GM12878 (cell line): ENCODE data around the gene DUSP8. TPM values are rescaled to one million over a fixed set of nuclear protein-coding genes. Genes with fewer than 3 reads are reported as not detected.

ENCODE experiments used
- ATAC-seq: fragments of 200-7000 bp; cut with Tn5 transposase; 3 replicates; pipeline ENCODE4 v1.9.1; 2020; ENCODE audit warnings: mild to moderate bottlenecking, moderate library complexity
- BruUV-seq: library from RNA; stranded (reverse); fragments of 400-500 nt; replicated peaks from 2 replicates; lab custom pipeline; 2021; lab: Mats Ljungman, UMichigan
- CTCF ChIA-PET: fragments of 300-600 bp; sonication (Branson Sonifier 250); formaldehyde crosslinking; extraction: SDS; loops from one replicate; lab custom pipeline; 2021; ENCODE audit warnings: inconsistent platforms; lab: Yijun Ruan, JAX
- POLR2A ChIA-PET: fragments of 350-600 bp; formaldehyde crosslinking; extraction: SDS; loops from one replicate; lab custom pipeline; 2021; ENCODE audit warnings: inconsistent platforms; lab: Charles Lee
- RAD21 ChIA-PET: fragments of 300-600 bp; sonication (Branson Sonifier 250); formaldehyde crosslinking; loops from one replicate; lab custom pipeline; 2023; ENCODE audit warnings: antibody characterized with exemption; ENCODE audit not compliant: unreplicated experiment; lab: Charles Lee
- SMC1A ChIA-PET: fragments of 300-600 bp; sonication (Branson Sonifier 250); formaldehyde crosslinking; loops from one replicate; lab custom pipeline; 2023; ENCODE audit not compliant: unreplicated experiment, uncharacterized antibody; lab: Charles Lee
- DNase-seq: peaks from one replicate; pipeline ENCODE4 v3.0.0-alpha.2; 2011; ENCODE audit warnings: low read depth, low spot score
- FAIRE-seq: peaks from 3 replicates; lab custom pipeline; 2011; peaks lifted over from hg19 to GRCh38; lab: Jason Lieb, UNC
- H2AFZ ChIP-seq: 2 replicates; pipeline ENCODE4 v1.6.0; 2011; ENCODE audit warnings: low read depth, low read length, control low read depth; ENCODE audit not compliant: control insufficient read depth
- H3K27ac ChIP-seq: 2 replicates; pipeline ENCODE4 v1.5.1; 2011; ENCODE audit warnings: control low read depth; ENCODE audit not compliant: control insufficient read depth, insufficient read depth
- H3K27me3 ChIP-seq, 2 experiments: replicated peaks in 1 of 2; 2 replicates each; pipeline versions ENCODE4 v1.6.0 to v1.6.1; 2011; ENCODE audit warnings: low read length in 1 of 2; ENCODE audit not compliant: control insufficient read depth in 2 of 2, insufficient read depth in 2 of 2
- H3K36me3 ChIP-seq, 2 experiments: 2 replicates each; pipeline ENCODE4 v1.5.1; 2011; ENCODE audit warnings: low read length in 1 of 2; ENCODE audit not compliant: control insufficient read depth in 2 of 2, insufficient read depth in 2 of 2
- H3K4me1 ChIP-seq: 2 replicates; pipeline ENCODE4 v1.6.1; 2011; ENCODE audit warnings: mild to moderate bottlenecking, low read length, moderate library complexity, mixed read lengths; ENCODE audit not compliant: control insufficient read depth, insufficient read depth
- H3K4me2 ChIP-seq: 2 replicates; pipeline ENCODE4 v1.6.0; 2011; ENCODE audit warnings: control low read depth; ENCODE audit not compliant: control insufficient read depth, insufficient read depth
- H3K4me3 ChIP-seq: fragments of 200-600 bp; sonication (generic); 2 replicates; pipeline ENCODE4 v1.5.1; 2016
- H3K79me2 ChIP-seq: 2 replicates; pipeline ENCODE4 v1.6.0; 2011; ENCODE audit warnings: low read length; ENCODE audit not compliant: control insufficient read depth, insufficient read depth
- H3K9ac ChIP-seq: 2 replicates; pipeline ENCODE4 v1.8.0; 2011; ENCODE audit warnings: low read length, control low read depth, mixed read lengths; ENCODE audit not compliant: control insufficient read depth, insufficient read depth
- H3K9me3 ChIP-seq: replicated peaks from 3 replicates; pipeline ENCODE4 v1.5.1; 2011; ENCODE audit warnings: mild to moderate bottlenecking, low read length; ENCODE audit not compliant: control insufficient read depth, insufficient read depth
- H4K20me1 ChIP-seq: 2 replicates; pipeline ENCODE4 v1.6.0; 2011; ENCODE audit not compliant: control insufficient read depth, insufficient read depth
- BMI1 ChIP-seq: fragments of 450-650 bp; IDR thresholded peaks from 2 replicates; pipeline ENCODE4 v1.6.1; 2016; ENCODE audit warnings: mild to moderate bottlenecking, moderate library complexity, borderline replicate concordance
- CHD1 ChIP-seq: IDR thresholded peaks from 2 replicates; pipeline ENCODE4 v1.6.1; 2012; ENCODE audit warnings: low read depth, low read length, improper control_type of control experiment
- ESRRA ChIP-seq: IDR thresholded peaks from 2 replicates; pipeline ENCODE4 v1.6.1; 2012; ENCODE audit warnings: mild to moderate bottlenecking, low read length, improper control_type of control experiment
- FOXK2 ChIP-seq: fragments of 450-650 bp; IDR thresholded peaks from 2 replicates; pipeline ENCODE4 v1.6.1; 2017; ENCODE audit warnings: mild to moderate bottlenecking, moderate library complexity
- HDAC2 ChIP-seq: fragments of 200-600 bp; sonication (generic); IDR thresholded peaks from 2 replicates; pipeline ENCODE4 v1.6.1; 2017
- NFIC ChIP-seq: IDR thresholded peaks from 2 replicates; pipeline ENCODE4 v1.6.1; 2012; ENCODE audit warnings: low read depth, mild to moderate bottlenecking, inconsistent platforms, low read length, moderate library complexity
- NFYB ChIP-seq: IDR thresholded peaks from 2 replicates; pipeline ENCODE4 v1.6.1; 2011; ENCODE audit warnings: low read depth, mild to moderate bottlenecking, low read length, improper control_type of control experiment, moderate library complexity; ENCODE audit not compliant: insufficient read depth
- PAX5 ChIP-seq: IDR thresholded peaks from 2 replicates; pipeline ENCODE4 v1.6.1; 2011; ENCODE audit warnings: low read depth, low read length, borderline replicate concordance
- PAX8 ChIP-seq: fragments of 450-650 bp; IDR thresholded peaks from 2 replicates; pipeline ENCODE4 v1.6.1; 2017; ENCODE audit warnings: mild to moderate bottlenecking, moderate library complexity
- SP1 ChIP-seq: IDR thresholded peaks from one replicate; pipeline ENCODE4 v1.6.1; 2011; ENCODE audit warnings: low read depth, low read length
- ZNF24 ChIP-seq: fragments of 450-650 bp; IDR thresholded peaks from 2 replicates; pipeline ENCODE4 v1.6.1; 2017; ENCODE audit warnings: antibody characterized with exemption, mild to moderate bottlenecking
- ZNF384 ChIP-seq: IDR thresholded peaks from 2 replicates; pipeline ENCODE4 v1.6.1; 2012; ENCODE audit warnings: low read depth, mild to moderate bottlenecking, low read length, improper control_type of control experiment, borderline replicate concordance
- WGBS: methylation state at CpG from one replicate; pipeline ENCODE4 v1.1.6; 2016; ENCODE audit warnings: low lambda C conversion rate; ENCODE audit not compliant: insufficient replicate concordance, insufficient coverage; ENCODE audit errors: missing lambda C conversion rate; 5-methylcytosine and 5-hydroxymethylcytosine counted together
- in situ Hi-C: fragments of 300-500 bp; cut with MboI; formaldehyde crosslinking; loops from 9 replicates; pipeline ENCODE4 v1.14.3; 2018; ENCODE audit warnings: mixed read lengths
- intact Hi-C: fragments of 100-400 bp; cut with micrococcal nuclease; formaldehyde crosslinking; loops from one replicate; pipeline ENCODE4 v1.14.2; 2022; ENCODE audit not compliant: unreplicated experiment
- polyA plus RNA-seq, 11 experiments: library from polyadenylated mRNA; depleted of rRNA in 4 of 11; unstranded in 6 of 11; stranded (reverse) in 5 of 11; fragments of >200 nt; fragmentation: Nextera tagmentation in 4 of 11; fragmentation: Illumina TruSeq in 1 of 11; extraction: Ambion mirVana in 4 of 11; extraction: Trizol in 1 of 11; gene quantifications; 1 replicate in 1 of 11; 2 replicates in 10 of 11; pipeline versions ENCODE4 v1.2.1 to v1.2.3, GENCODE V29; 2011 to 2016; ENCODE audit warnings: inconsistent platforms in 2 of 11, missing spikeins in 2 of 11, low read depth in 1 of 11
- total RNA-seq, 4 experiments: library from RNA; depleted of rRNA in 3 of 4; stranded (reverse); fragments of >200 nt in 3 of 4; fragmentation: Illumina TruSeq in 1 of 4; extraction: Trizol in 1 of 4; gene quantifications; 2 replicates each; pipeline versions ENCODE4 v1.2.1 to v1.2.3, GENCODE V29; 2013 to 2021
- TF ChIP-seq, protein P1 (sequence below): IDR thresholded peaks from 2 replicates; pipeline ENCODE4 v1.6.1; 2012; ENCODE audit warnings: low read depth, low read length, improper control_type of control experiment
- TF ChIP-seq, protein P2 (sequence below): IDR thresholded peaks from 2 replicates; pipeline ENCODE4 v1.6.1; 2011; ENCODE audit warnings: mild to moderate bottlenecking, low read depth, low read length, moderate library complexity; ENCODE audit not compliant: insufficient replicate concordance

Gene DUSP8
- total and polyA plus RNA-seq, 10 of the 15 experiments (the other 5 are each of a cell fraction or from before 2014, with no cell fraction given) = 0.04 to 1.7 (median 0.26) TPM; not detected in 6

DNA sequence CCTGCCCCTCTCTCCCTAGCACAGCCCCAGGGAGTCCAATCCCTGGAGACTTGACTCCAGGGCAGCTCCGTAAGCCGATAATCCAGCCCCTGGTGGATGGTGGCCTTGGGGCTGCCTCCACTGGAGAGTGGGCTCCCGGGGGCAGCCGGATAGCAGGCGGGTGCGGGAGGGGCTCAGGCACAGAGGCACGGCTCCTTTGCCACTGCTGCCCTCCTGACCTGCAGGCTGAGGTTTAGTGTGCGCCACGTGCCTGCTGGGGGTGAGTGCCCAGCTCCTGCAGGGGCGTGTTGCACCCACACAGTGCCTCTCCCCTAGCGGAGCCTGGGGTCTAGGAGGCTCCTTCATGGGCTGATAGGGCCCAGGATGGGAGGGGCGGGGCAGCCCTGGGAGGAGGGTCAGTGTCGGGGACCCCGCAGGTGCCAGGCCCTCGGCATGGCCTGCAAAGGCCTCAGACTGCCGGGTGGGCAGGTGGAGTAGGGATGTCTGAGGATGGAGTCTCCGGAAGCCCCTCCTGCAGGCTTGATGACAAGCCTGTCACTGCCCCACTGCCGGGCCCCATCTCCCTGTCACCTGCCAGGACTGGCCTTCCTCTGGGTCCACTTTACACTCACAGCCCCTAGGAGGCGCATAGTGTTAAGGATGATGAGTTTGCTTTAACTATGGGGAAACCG lies 5.6 kb downstream of the DUSP8 start:
- ChIA-PET CTCF (no interaction called here), RAD21 (interaction anchor here (1.7 kb wide), 1 partner anchor 8 kb away, joined by 5 read pairs; no protein-coding TSS in a partner anchor), SMC1A (no interaction called here), POLR2A (no interaction called here)
- BruUV-seq = no TSS peak
- no peak for ATAC-seq
- H3K79me2 ChIP-seq = no peaks in the 10 kb centered on the region
- H3K4me1 ChIP-seq = no peaks in the 10 kb centered on the region
- FAIRE-seq = no peak
- H3K4me2 ChIP-seq = no peak overlapping the region
- intact Hi-C loops = no loop called here
- WGBS = 41% methylated on average over 20 of the region's 20 CpGs
- H3K36me3 ChIP-seq = no peaks in the 10 kb centered on the region
- no peaks in the 10 kb centered on the region for H3K9me3 ChIP-seq
- no peak overlapping the region for H3K9ac ChIP-seq
- peaks cover 2 to 3% of the 10 kb centered on the region in 2 experiments; a peak in 3 of 4 replicates for H3K27me3 ChIP-seq
- no peak for DNase-seq
- H2AFZ ChIP-seq = no peak overlapping the region
- TF ChIP-seq HDAC2 (no peak), ESRRA (no peak), NFIC (no peak), ZNF384 (no peak), SP1 (no peak), NFYB (no peak), PAX5 (no peak), PAX8 (no peak), FOXK2 (no peak), BMI1 (no peak), CHD1 (no peak), ZNF24 (no peak)
- TF ChIP-seq, protein P1, sequence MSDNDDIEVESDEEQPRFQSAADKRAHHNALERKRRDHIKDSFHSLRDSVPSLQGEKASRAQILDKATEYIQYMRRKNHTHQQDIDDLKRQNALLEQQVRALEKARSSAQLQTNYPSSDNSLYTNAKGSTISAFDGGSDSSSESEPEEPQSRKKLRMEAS = no peak
- TF ChIP-seq, protein P2, sequence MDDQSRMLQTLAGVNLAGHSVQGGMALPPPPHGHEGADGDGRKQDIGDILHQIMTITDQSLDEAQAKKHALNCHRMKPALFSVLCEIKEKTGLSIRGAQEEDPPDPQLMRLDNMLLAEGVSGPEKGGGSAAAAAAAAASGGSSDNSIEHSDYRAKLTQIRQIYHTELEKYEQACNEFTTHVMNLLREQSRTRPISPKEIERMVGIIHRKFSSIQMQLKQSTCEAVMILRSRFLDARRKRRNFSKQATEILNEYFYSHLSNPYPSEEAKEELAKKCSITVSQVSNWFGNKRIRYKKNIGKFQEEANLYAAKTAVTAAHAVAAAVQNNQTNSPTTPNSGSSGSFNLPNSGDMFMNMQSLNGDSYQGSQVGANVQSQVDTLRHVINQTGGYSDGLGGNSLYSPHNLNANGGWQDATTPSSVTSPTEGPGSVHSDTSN = no peak
- no peak overlapping the region for H3K27ac ChIP-seq
- no peaks in the 10 kb centered on the region for H4K20me1 ChIP-seq
- in situ Hi-C loops = no loop called here
- no peak overlapping the region for H3K4me3 ChIP-seq
